ENCODE measurements around the gene STX19.

DNA sequence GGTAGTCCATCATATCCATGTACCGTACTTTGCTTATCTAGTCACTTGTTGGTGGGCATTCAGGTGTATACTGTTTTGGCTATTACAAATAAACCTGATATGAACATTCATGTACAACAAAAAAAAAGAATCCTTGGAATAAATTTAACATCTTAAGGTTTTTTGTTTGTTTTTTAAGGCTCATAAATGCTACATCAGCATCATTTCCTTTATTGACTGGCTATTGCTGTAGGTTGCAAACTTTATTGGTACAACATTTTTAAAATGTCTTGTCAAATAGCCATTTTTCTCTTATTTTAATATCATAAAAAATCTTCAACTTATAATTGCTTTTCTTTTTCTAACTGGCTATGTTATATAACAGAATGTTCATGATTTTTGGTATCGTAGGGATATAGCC, 18.1 kb upstream of the STX19 start:
- TF ChIP-seq, protein P1, sequence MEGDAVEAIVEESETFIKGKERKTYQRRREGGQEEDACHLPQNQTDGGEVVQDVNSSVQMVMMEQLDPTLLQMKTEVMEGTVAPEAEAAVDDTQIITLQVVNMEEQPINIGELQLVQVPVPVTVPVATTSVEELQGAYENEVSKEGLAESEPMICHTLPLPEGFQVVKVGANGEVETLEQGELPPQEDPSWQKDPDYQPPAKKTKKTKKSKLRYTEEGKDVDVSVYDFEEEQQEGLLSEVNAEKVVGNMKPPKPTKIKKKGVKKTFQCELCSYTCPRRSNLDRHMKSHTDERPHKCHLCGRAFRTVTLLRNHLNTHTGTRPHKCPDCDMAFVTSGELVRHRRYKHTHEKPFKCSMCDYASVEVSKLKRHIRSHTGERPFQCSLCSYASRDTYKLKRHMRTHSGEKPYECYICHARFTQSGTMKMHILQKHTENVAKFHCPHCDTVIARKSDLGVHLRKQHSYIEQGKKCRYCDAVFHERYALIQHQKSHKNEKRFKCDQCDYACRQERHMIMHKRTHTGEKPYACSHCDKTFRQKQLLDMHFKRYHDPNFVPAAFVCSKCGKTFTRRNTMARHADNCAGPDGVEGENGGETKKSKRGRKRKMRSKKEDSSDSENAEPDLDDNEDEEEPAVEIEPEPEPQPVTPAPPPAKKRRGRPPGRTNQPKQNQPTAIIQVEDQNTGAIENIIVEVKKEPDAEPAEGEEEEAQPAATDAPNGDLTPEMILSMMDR (IDR thresholded peaks at IDR 0.05; ENCODE audit: insufficient read depth, low read depth, low read length) = no peak
- TF ChIP-seq EZH2 (IDR thresholded peaks at IDR 0.05; ENCODE audit: insufficient read depth, low read length) = no peak
